ENCODE measurements around the gene GTF2IRD1. TPM values are rescaled to one million over a fixed set of nuclear protein-coding genes. Genes with fewer than 3 reads are reported as not detected.
"Not testable (repeated sequence)": the region's sequence is repeated elsewhere in the genome, so short reads cannot be mapped to it uniquely, and the experiment has no call there.

The GTF2IRD1 gene
- total RNA-seq, 1 donor from 2014 or later: 13.8 TPM

DNA sequence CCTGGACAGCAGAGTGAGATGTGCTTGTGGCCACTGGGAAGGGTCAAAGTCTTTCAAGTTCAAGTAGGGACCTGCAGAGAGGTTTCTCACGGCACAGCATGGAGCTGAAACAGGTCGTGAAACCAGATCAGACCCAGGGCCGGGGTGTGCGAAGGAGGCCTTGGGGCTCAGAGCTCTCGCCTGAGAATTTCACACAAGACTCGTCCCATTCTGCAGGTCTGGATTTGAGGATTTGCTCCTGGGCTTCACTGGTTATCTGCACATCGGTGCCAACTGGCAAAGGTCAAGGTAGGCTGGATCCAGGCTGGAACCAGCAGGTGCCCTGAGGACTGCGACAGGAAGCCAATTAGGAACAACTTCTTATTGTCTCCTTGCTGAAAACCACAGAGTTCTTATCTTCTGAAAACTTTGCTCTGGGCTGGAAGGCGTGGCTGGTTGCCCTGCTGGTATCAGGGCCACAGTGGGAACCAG, 179.8 kb downstream of the GTF2IRD1 start:
- no peak for DNase-seq (ENCODE audit: extremely low read depth, low read depth, low spot score)

DNA sequence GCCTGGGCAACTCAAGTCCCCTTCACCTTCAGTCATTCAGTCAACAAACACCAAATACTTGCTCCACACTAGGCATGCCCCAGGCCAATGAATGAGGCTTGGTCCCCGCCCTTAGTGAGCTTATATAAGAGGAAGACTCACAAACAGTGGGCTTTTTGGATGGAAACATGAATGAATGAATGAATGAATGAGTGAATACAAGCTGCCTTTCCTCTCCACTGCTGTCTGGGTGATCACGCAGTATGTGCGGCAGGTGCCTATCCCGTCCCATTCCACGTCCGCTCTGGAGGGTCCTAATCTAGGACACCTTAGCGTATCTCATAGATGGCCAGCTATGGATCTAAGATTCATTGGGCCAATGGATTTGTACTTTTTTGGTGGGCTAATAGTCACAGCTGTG, 184.0 kb downstream of the GTF2IRD1 start:
- no peak for DNase-seq (ENCODE audit: extremely low read depth, low read depth, low spot score)

DNA sequence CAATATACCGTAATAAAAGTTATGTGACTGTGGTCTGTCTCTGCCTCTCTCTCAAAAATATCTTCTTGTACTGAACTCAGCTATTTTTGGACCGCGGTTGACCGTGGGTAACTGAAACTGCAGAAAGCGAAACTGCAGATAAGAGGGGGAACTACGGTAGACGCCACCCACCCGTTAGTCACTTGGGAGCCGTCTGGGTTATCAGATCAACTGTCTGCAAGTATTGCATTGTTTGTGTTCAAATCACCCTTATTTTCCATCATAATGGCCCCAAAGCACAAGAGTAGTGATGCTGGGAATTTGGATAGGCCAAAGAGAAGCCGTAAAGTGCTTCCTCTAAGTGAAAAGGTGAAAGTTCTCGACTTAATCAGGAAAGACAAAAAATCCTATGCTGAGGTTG, 196.3 kb downstream of the GTF2IRD1 start:
- DNase-seq (ENCODE audit: extremely low read depth, low read depth, low spot score): not testable (repeated sequence)

DNA sequence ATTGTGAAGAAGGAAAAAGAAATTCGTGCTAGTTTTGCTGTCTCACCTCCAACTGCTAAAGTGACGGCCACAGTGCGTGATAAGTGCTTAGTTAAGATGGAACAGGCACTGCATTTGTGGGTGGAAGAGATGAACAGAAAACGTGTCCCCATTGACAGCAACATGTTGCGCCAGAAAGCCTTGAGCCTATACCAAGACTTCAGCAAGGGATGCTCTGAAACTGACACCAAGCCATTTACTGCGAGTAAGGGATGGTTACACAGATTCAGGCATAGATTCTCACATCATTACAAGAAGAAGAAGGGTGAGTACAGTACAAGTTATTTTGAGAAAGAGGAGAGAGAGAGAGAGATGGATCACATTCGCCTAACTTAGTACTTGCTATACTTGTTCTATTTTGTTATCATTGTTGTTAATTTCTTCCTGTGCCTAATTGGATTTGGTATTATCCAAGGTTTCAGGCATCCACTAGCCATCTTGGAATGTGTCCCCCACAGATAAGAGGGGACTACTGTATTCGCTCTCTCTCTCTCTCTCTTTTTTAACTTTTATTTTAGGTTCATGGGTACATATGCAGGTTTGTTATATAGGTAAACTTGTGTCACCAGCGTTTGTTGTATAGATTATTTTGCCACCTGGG, 196.9 kb downstream of the GTF2IRD1 start:
- not testable (repeated sequence) for DNase-seq (ENCODE audit: extremely low read depth, low read depth, low spot score)

DNA sequence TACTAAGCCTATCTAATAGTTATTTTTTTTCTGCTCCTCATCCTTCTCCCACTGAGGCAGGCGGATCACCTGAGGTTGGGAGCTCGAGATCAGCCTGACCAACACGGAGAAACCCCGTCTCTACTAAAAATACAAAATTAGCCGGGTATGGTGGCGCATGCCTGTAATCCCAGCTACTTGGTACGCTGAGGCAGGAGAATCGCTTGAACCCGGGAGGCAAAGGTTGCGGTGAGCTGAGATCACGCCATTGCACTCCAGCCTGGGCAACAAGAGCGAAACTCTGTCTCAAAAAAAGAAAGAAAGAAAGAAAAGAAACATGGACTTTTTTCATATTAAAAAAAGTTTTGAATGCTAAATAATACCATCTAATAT, 197.4 kb downstream of the GTF2IRD1 start:
- DNase-seq (ENCODE audit: extremely low read depth, low read depth, low spot score): not testable (repeated sequence)

Other genes starting within 250 kb of the GTF2IRD1 start
- gene LAT2, start 243.9 kb upstream of the GTF2IRD1 start, total RNA-seq: 0.18 and 0.19 TPM in 2 replicates
- 17.6 and 21.1 TPM in 2 replicates for gene RFC2, start 199.5 kb upstream of the GTF2IRD1 start, total RNA-seq
- 58.0 and 73.6 TPM in 2 replicates for gene CLIP2, start 164.5 kb upstream of the GTF2IRD1 start, total RNA-seq
- gene GTF2I, start 203.8 kb downstream of the GTF2IRD1 start, total RNA-seq: 121 and 129 TPM in 2 replicates